Loucy (cell line): Measurements from ENCODE around the gene TAF10.
A peak's percentile ranks its signal among the peaks of the same experiment; 100 is the strongest.

Experiments
- H2AFZ ChIP-seq: fragments of 200-600 bp; sonication (generic); 2 replicates; pipeline ENCODE4 v1.6.0; 2016; ENCODE audit warnings: antibody characterized with exemption, mild to moderate bottlenecking, low read length, moderate library complexity
- H3F3A ChIP-seq: fragments of 200-600 bp; 2 replicates; pipeline ENCODE4 v1.6.0; 2016; ENCODE audit warnings: antibody characterized with exemption, low read depth, mild to moderate bottlenecking
- H3K27me3 ChIP-seq: fragments of 200-600 bp; sonication (generic); 2 replicates; pipeline ENCODE4 v1.6.1; 2014; ENCODE audit warnings: low read length, mild to moderate bottlenecking; ENCODE audit not compliant: insufficient read depth, poor library complexity, severe bottlenecking
- H3K36me3 ChIP-seq: fragments of 200-600 bp; sonication (generic); 2 replicates; pipeline ENCODE4 v1.6.1; 2016; ENCODE audit warnings: low read length; ENCODE audit not compliant: insufficient read depth
- H3K4me1 ChIP-seq: fragments of 200-600 bp; sonication (generic); 2 replicates; pipeline ENCODE4 v1.5.1; 2014; ENCODE audit warnings: low read length, mild to moderate bottlenecking; ENCODE audit not compliant: insufficient read depth, poor library complexity, severe bottlenecking
- H3K4me2 ChIP-seq: fragments of 200-600 bp; sonication (generic); 2 replicates; pipeline ENCODE4 v1.6.0; 2014; ENCODE audit warnings: antibody characterized with exemption, low read length, low read depth, mild to moderate bottlenecking; ENCODE audit not compliant: poor library complexity, severe bottlenecking
- H3K4me3 ChIP-seq: fragments of 200-600 bp; sonication (generic); 2 replicates; pipeline ENCODE4 v1.5.1; 2014; ENCODE audit warnings: low read length, mild to moderate bottlenecking, mixed read lengths; ENCODE audit not compliant: poor library complexity, severe bottlenecking
- H3K79me2 ChIP-seq: fragments of 200-600 bp; sonication (generic); 2 replicates; pipeline ENCODE4 v1.6.1; 2014; ENCODE audit warnings: low read length; ENCODE audit not compliant: insufficient read depth
- H3K9ac ChIP-seq: fragments of 200-600 bp; sonication (generic); 2 replicates; pipeline ENCODE4 v1.6.0; 2014; ENCODE audit warnings: mild to moderate bottlenecking, low read depth, low read length, moderate library complexity; ENCODE audit not compliant: poor library complexity, severe bottlenecking
- H3K9me2 ChIP-seq: fragments of 200-600 bp; sonication (generic); replicated peaks from 2 replicates; pipeline ENCODE4 v1.6.1; 2016; ENCODE audit warnings: low read depth, low read length, mixed read lengths
- H3K9me3 ChIP-seq: fragments of 200-600 bp; sonication (generic); 2 replicates; pipeline ENCODE4 v1.6.1; 2014; ENCODE audit warnings: mild to moderate bottlenecking, antibody characterized with exemption, low read length, low read depth; ENCODE audit not compliant: insufficient read depth
- H4K20me1 ChIP-seq: fragments of 200-600 bp; sonication (generic); 2 replicates; pipeline ENCODE4 v1.6.0; 2014; ENCODE audit warnings: antibody characterized with exemption, low read length, mild to moderate bottlenecking; ENCODE audit not compliant: insufficient read depth, poor library complexity, severe bottlenecking
- CTCF ChIP-seq: fragments of 200-600 bp; sonication (generic); conservative IDR thresholded peaks from 2 replicates; pipeline ENCODE4 v1.5.1; 2014; ENCODE audit warnings: mild to moderate bottlenecking, antibody characterized with exemption, low read length
- EZH2phosphoT487 ChIP-seq: fragments of 200-600 bp; IDR thresholded peaks from 2 replicates; pipeline ENCODE4 v1.6.1; 2018; ENCODE audit warnings: antibody characterized with exemption, mild to moderate bottlenecking, moderate library complexity, borderline replicate concordance

The TAF10 gene

GRCh38 chr11:6568191-6568918, 43.7 kb downstream of the TAF10 start:
- Histone ChIP-seq H3K9me3 (no peaks in the 10 kb centered on the region), H2AFZ (no peak overlapping the region), H3F3A (no peaks in the 10 kb centered on the region), H3K4me1 (no peaks in the 10 kb centered on the region), H3K36me3 (no peaks in the 10 kb centered on the region), H4K20me1 (no peaks in the 10 kb centered on the region), H3K9ac (no peak overlapping the region), H3K4me2 (no peak overlapping the region), H3K9me2 (no peaks in the 10 kb centered on the region), H3K27me3 (no peaks in the 10 kb centered on the region), H3K79me2 (no peaks in the 10 kb centered on the region), H3K4me3 (no peak overlapping the region)
- TF ChIP-seq CTCF (peak; percentile 41), EZH2phosphoT487 (no peak)

GRCh38 chr11:6567371-6567745, 44.7 kb downstream of the TAF10 start:
- Histone ChIP-seq H3K4me2 (no peak overlapping the region), H3K9me2 (no peaks in the 10 kb centered on the region), H3K36me3 (no peaks in the 10 kb centered on the region), H3K27me3 (no peaks in the 10 kb centered on the region), H3K9ac (no peak overlapping the region), H3F3A (no peaks in the 10 kb centered on the region), H3K4me1 (no peaks in the 10 kb centered on the region), H3K79me2 (no peaks in the 10 kb centered on the region), H2AFZ (no peak overlapping the region), H3K4me3 (no peak overlapping the region), H3K9me3 (no peaks in the 10 kb centered on the region), H4K20me1 (no peaks in the 10 kb centered on the region)
- TF ChIP-seq EZH2phosphoT487 (no peak), CTCF (no peak)

- Histone ChIP-seq H3K36me3 (no peaks in the 10 kb centered on the region), H3K9ac (no peak overlapping the region), H3K79me2 (no peaks in the 10 kb centered on the region), H4K20me1 (no peaks in the 10 kb centered on the region), H2AFZ (no peak overlapping the region), H3K4me3 (no peak overlapping the region), H3F3A (no peaks in the 10 kb centered on the region), H3K9me3 (no peaks in the 10 kb centered on the region), H3K4me1 (no peaks in the 10 kb centered on the region), H3K4me2 (no peak overlapping the region), H3K27me3 (no peaks in the 10 kb centered on the region), H3K9me2 (no peaks in the 10 kb centered on the region)
- no peak for TF ChIP-seq CTCF
- no peak for TF ChIP-seq EZH2phosphoT487
Measured at GRCh38 chr11:6566704-6567370, 45.2 kb downstream of the TAF10 start.
